PC-3 (cell line): ENCODE measurements around the gene WDR27. TPM values are rescaled to one million over a fixed set of nuclear protein-coding genes. Genes with fewer than 3 reads are reported as not detected.

Experiments used
- ATAC-seq: fragments of 200-7000 bp; cut with Tn5 transposase; 2 replicates; pipeline ENCODE4 v1.9.1; 2020; ENCODE audit warnings: mild to moderate bottlenecking, moderate library complexity
- BruUV-seq: library from RNA; stranded (reverse); fragments of 400-500 nt; replicated peaks from 2 replicates; lab custom pipeline; 2021; lab: Mats Ljungman, UMichigan
- CTCF ChIA-PET: fragments of 300-600 bp; sonication (Branson Sonifier 250); formaldehyde crosslinking; loops from one replicate; lab custom pipeline; 2022; ENCODE audit warnings: antibody characterized with exemption; lab: Charles Lee
- POLR2A ChIA-PET: fragments of 300-600 bp; sonication (Branson Sonifier 250); formaldehyde crosslinking; loops from one replicate; lab custom pipeline; 2022; ENCODE audit warnings: antibody characterized with exemption; ENCODE audit not compliant: unreplicated experiment; lab: Charles Lee
- DNase-seq: peaks from one replicate; pipeline ENCODE4 v3.0.0-alpha.2; 2015
- H2AFZ ChIP-seq: fragments of 300-600 bp; sonication (generic); 2 replicates; pipeline ENCODE4 v1.6.0; 2016; ENCODE audit warnings: antibody characterized with exemption, low read length
- H3F3A ChIP-seq: fragments of 300-600 bp; sonication (generic); one replicate; pipeline ENCODE4 v1.6.0; 2017; ENCODE audit warnings: antibody characterized with exemption, low read length, control low read depth, mild to moderate bottlenecking; ENCODE audit not compliant: unreplicated experiment
- H3K27ac ChIP-seq: fragments of 300-600 bp; sonication (generic); 2 replicates; pipeline ENCODE4 v1.5.1; 2016; ENCODE audit warnings: mild to moderate bottlenecking, low read length
- H3K27me3 ChIP-seq: fragments of 300-600 bp; sonication (generic); 2 replicates; pipeline ENCODE4 v1.6.1; 2016; ENCODE audit warnings: low read length, mixed read lengths
- H3K36me3 ChIP-seq: fragments of 300-600 bp; sonication (generic); 2 replicates; pipeline ENCODE4 v1.6.1; 2016; ENCODE audit warnings: low read depth, mixed run types, low read length, mixed read lengths
- H3K4me1 ChIP-seq: fragments of 300-600 bp; sonication (generic); 2 replicates; pipeline ENCODE4 v1.5.1; 2016; ENCODE audit warnings: low read length; ENCODE audit not compliant: insufficient read depth
- H3K4me2 ChIP-seq: fragments of 300-600 bp; sonication (generic); 2 replicates; pipeline ENCODE4 v1.6.0; 2016; ENCODE audit warnings: low read length
- H3K4me3 ChIP-seq: fragments of 300-600 bp; sonication (generic); 2 replicates; pipeline ENCODE4 v1.5.1; 2016; ENCODE audit warnings: mild to moderate bottlenecking, low read length, mixed read lengths
- H3K79me2 ChIP-seq: fragments of 300-600 bp; sonication (generic); 2 replicates; pipeline ENCODE4 v1.6.1; 2017; ENCODE audit warnings: low read length, mixed read lengths
- H3K9ac ChIP-seq: fragments of 300-600 bp; sonication (generic); 2 replicates; pipeline ENCODE4 v1.6.0; 2016; ENCODE audit warnings: mild to moderate bottlenecking, low read length
- H3K9me2 ChIP-seq: fragments of 300-600 bp; sonication (generic); replicated peaks from 2 replicates; pipeline ENCODE4 v1.6.1; 2016; ENCODE audit warnings: mixed run types, low read length, mixed read lengths
- H3K9me3 ChIP-seq: fragments of 300-600 bp; sonication (generic); 2 replicates; pipeline ENCODE4 v1.6.1; 2016; ENCODE audit warnings: low read length, mixed read lengths
- H4K20me1 ChIP-seq: fragments of 300-600 bp; sonication (generic); 2 replicates; pipeline ENCODE4 v1.6.1; 2016; ENCODE audit warnings: low read length, mixed read lengths
- CTCF ChIP-seq: fragments of 300-600 bp; sonication (generic); conservative IDR thresholded peaks from 2 replicates; pipeline ENCODE4 v1.5.1; 2017; ENCODE audit warnings: antibody characterized with exemption, low read depth, mild to moderate bottlenecking, low read length
- EZH2 ChIP-seq: fragments of 300-600 bp; sonication (generic); IDR thresholded peaks from one replicate; pipeline ENCODE4 v1.6.1; 2017; ENCODE audit warnings: antibody characterized with exemption, mild to moderate bottlenecking, low read length; ENCODE audit not compliant: unreplicated experiment
- EZH2phosphoT487 ChIP-seq: fragments of 300-600 bp; sonication (generic); IDR thresholded peaks from 2 replicates; pipeline ENCODE4 v1.6.1; 2018; ENCODE audit warnings: mild to moderate bottlenecking, antibody characterized with exemption, low read length, borderline replicate concordance
- intact Hi-C: fragments of 100-400 bp; cut with micrococcal nuclease; formaldehyde crosslinking; loops from 2 replicates; pipeline ENCODE4 v1.9.0; 2023
- total RNA-seq: library from RNA; depleted of rRNA; stranded (reverse); fragments of >200 nt; gene quantifications from 2 replicates; pipeline ENCODE4 v1.2.3, GENCODE V29; 2014

Gene WDR27
- total RNA-seq, 1 experiment from 2014 or later, result 20.0 TPM

DNA sequence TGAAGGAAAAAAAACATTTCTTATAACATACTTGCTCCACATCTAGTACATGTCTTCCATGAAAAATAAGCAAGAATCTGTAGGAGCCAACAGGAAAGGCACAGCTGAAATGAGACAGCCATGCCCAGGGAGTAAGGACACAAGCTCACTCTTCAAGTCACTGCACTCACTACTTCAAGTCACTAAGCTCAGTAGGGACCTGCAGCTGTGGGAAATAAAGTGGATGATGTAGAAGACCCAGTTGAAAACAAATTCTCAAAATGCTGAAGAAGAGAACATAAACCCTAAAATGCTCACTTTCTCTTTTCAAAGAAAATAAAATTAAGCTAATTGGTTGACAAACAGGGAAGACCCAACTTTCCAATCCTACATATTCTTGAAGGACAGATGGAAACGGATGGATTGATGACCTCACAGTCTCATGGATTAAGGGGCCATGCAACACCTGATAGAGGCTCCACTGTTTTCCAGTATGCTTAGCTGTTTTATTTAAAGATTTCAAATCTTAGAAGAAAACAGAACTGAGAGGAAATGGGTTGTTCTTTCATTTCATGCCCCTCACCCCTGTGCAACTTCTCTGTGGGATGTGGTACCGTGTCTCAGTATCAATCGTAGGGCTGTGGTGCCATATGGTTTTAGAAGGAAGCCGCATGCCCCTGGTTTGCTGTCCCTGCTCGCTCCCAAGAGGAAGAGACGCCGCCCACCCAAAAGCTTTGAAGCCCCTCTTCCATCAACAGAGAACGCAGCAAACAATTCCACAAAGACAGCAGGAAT, 133.3 kb downstream of the WDR27 start:
- Histone ChIP-seq H3K4me3 (no peak overlapping the region), H4K20me1 (no peaks in the 10 kb centered on the region), H3K27ac (no peak overlapping the region), H3K27me3 (no peaks in the 10 kb centered on the region), H2AFZ (no peak overlapping the region), H3K4me1 (peaks cover 17% of the 10 kb centered on the region), H3K9me2 (no peaks in the 10 kb centered on the region), H3F3A (no peaks in the 10 kb centered on the region), H3K9ac (no peak overlapping the region), H3K9me3 (no peaks in the 10 kb centered on the region), H3K4me2 (no peak overlapping the region), H3K36me3 (no peaks in the 10 kb centered on the region), H3K79me2 (no peaks in the 10 kb centered on the region)
- BruUV-seq, result no TSS peak
- CTCF ChIA-PET, result no interaction called here
- intact Hi-C loops, result no loop called here
- no peak for DNase-seq
- no peak for ATAC-seq
- TF ChIP-seq EZH2phosphoT487 (no peak), CTCF (no peak), EZH2 (no peak)
- POLR2A ChIA-PET, result no interaction called here

GRCh38 chr6:169567819-169568218, 134.0 kb downstream of the WDR27 start:
- H3K4me2 ChIP-seq, result no peak overlapping the region
- H3K36me3 ChIP-seq, result no peaks in the 10 kb centered on the region
- ChIA-PET POLR2A (no interaction called here), CTCF (no interaction called here)
- H3K4me1 ChIP-seq, result peaks cover 17% of the 10 kb centered on the region
- H3K27me3 ChIP-seq, result no peaks in the 10 kb centered on the region
- no peak for DNase-seq
- no peak overlapping the region for H3K27ac ChIP-seq
- H2AFZ ChIP-seq, result no peak overlapping the region
- no peaks in the 10 kb centered on the region for H3K9me3 ChIP-seq
- TF ChIP-seq EZH2 (no peak), EZH2phosphoT487 (no peak), CTCF (no peak)
- H3K9me2 ChIP-seq, result no peaks in the 10 kb centered on the region
- no peak overlapping the region for H3K9ac ChIP-seq
- no peaks in the 10 kb centered on the region for H3F3A ChIP-seq
- BruUV-seq, result no TSS peak
- H3K4me3 ChIP-seq, result no peak overlapping the region
- H3K79me2 ChIP-seq, result no peaks in the 10 kb centered on the region
- ATAC-seq, result no peak
- intact Hi-C loops, result no loop called here
- H4K20me1 ChIP-seq, result no peaks in the 10 kb centered on the region

DNA sequence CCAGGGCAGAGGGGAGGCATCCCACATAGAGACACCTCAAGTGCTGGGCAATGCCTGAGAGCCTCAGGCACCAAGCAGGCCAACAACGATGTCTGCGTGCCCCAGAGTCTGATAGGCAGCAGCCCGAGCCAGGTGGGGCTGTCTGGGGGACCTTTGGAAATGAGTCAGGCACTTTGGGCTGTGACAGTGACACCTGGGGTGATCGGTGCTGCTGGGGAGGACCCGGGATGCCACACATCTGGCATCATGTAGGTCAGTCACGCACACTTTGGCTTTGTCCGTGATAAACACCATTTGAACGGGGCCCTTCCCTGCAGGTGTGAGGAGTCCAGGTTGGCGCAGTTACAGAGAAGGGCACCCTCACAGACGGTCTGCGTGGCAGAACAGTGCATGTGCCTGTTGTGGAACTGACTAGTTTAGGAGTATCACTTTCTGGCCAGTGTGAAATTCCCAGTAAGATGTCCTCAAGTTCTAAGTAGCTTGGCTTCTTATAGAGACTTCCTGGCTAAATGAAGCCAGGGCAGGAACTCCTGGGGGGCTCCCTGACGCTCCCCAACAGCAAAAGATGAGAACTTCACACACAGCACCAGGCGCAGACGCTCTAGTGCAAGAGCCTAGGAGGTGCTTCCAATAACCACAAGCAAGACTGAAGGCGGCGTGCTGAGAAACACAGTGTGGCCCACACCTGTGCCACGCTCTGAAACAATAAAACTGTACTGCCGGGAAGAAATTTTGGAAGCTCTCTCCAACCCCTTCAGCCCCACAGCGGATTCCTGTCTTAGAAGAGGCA, 134.7 kb downstream of the WDR27 start:
- H3F3A ChIP-seq, result no peaks in the 10 kb centered on the region
- POLR2A ChIA-PET, result no interaction called here

More for the DNA sequence above, 134.7 kb downstream of the WDR27 start:
- DNase-seq (no peak), ATAC-seq (no peak)
- intact Hi-C loops, result no loop called here
- no peaks in the 10 kb centered on the region for H3K9me2 ChIP-seq
- H2AFZ ChIP-seq, result no peak overlapping the region
- no peaks in the 10 kb centered on the region for H3K27me3 ChIP-seq
- no peaks in the 10 kb centered on the region for H3K9me3 ChIP-seq
- H3K36me3 ChIP-seq, result no peaks in the 10 kb centered on the region
- CTCF ChIA-PET, result no interaction called here
- no peaks in the 10 kb centered on the region for H4K20me1 ChIP-seq
- no peak overlapping the region for H3K27ac ChIP-seq
- BruUV-seq, result no TSS peak
- no peak overlapping the region for H3K4me2 ChIP-seq
- no peak overlapping the region for H3K4me3 ChIP-seq
- H3K4me1 ChIP-seq, result peaks cover 17% of the 10 kb centered on the region
- TF ChIP-seq EZH2phosphoT487 (no peak), EZH2 (no peak), CTCF (no peak)
- no peak overlapping the region for H3K9ac ChIP-seq
- no peaks in the 10 kb centered on the region for H3K79me2 ChIP-seq
